Measurements from ENCODE around the gene ANHX.

DNA sequence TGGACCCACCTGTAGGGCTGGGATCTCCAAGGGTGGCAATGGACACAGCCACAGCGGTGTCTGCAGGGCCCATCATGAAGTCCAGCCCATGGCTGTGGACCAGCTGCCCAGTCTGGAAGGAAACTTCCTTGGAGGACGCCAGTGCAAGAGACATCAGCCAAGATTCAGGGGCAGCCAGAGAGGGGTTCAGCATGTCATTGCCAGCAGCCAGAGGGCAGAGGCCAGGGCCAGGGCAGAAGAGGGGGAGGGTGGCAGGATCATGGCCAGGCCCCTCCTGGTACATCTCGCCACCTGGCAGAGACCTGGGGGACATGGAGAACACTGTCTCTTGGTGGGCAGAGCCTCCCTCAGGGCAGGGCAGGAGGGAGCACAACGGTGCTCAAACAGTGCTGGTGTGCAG, 10.2 kb downstream of the ANHX start:
- TF ChIP-seq, protein P1, sequence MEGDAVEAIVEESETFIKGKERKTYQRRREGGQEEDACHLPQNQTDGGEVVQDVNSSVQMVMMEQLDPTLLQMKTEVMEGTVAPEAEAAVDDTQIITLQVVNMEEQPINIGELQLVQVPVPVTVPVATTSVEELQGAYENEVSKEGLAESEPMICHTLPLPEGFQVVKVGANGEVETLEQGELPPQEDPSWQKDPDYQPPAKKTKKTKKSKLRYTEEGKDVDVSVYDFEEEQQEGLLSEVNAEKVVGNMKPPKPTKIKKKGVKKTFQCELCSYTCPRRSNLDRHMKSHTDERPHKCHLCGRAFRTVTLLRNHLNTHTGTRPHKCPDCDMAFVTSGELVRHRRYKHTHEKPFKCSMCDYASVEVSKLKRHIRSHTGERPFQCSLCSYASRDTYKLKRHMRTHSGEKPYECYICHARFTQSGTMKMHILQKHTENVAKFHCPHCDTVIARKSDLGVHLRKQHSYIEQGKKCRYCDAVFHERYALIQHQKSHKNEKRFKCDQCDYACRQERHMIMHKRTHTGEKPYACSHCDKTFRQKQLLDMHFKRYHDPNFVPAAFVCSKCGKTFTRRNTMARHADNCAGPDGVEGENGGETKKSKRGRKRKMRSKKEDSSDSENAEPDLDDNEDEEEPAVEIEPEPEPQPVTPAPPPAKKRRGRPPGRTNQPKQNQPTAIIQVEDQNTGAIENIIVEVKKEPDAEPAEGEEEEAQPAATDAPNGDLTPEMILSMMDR (IDR thresholded peaks at IDR 0.05; ENCODE audit: insufficient read depth, low read depth, low read length) = no peak
- no peak for TF ChIP-seq EZH2 (IDR thresholded peaks at IDR 0.05; ENCODE audit: insufficient read depth, low read length)
